Renal cortical epithelial cell (primary cell): Measurements from ENCODE around the gene XYLT2. TPM values are rescaled to one million over a fixed set of nuclear protein-coding genes. Genes with fewer than 3 reads are reported as not detected.
A peak's percentile ranks its signal among the peaks of the same experiment; 100 is the strongest.

Experiments
- DNase-seq: peaks from one replicate; pipeline ENCODE4 v3.0.0-alpha.2; 2011; ENCODE audit warnings: low read depth
- total RNA-seq: library from RNA; depleted of rRNA; stranded (reverse); fragments of >200 nt; gene quantifications from 2 replicates; pipeline ENCODE4 v1.2.3, GENCODE V29; 2014

Gene XYLT2
- total RNA-seq, 1 donor from 2014 or later, result 42.3 TPM

DNA sequence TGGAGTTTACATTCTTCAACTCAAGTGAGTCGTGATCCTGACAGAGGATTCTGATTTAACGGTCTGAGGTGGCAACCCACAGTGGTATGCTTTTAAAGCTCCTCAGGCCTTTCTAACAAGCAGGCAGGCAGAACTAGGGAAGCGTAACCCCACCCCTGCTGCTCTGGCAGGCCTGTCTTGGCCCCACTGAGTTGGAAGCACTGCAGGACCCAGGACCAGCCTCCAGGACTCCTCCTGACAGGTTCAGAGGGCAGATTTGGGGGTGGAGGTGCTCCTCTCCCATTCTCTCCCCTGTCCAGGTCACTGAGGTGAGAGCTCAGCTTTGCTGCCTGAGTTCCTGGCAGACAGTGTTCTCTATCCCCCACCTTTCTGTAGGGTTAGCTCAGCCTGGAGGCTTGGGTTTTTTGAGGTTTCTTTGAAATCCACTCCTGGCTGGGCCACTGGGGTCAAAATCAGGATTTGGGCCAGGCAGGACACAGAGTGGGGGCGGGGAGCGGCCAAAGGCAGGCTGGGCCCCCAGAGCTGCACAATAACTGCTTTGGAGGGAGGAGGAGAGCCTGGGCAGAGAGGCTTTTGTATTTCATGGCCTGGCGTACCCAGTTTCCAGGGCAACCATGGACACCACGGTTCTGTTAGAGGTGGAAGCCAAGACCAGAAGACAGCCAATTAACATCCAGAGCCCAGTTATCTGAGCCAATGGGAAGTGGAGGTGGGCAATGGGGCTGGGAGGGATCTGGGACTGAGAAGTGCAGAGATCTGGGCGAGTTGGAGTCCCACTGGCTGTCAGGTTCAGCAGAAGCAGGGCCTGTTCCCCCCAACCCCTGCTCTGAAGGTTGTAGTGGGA lies 17.5 kb downstream of the XYLT2 start:
- no peak for DNase-seq

DNA sequence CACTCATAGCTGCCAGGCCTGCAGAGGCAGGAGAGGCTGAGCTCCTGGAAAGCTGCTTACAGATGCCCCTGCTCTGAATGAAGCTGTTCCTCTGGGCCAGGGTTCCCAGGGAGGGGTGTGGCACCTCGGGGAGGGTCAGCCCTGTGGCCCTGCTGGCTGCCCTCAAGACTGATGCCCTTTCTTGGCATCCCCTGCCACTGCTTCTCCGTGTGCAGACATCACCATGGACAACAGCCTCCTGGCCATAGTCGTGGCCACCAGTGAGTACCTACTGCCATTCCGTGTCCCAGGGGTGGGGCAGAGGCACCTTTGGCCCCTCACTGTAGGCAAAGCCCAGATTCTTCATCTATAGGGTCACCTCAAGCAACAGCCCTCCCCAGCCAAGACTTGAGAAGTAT lies 18.1 kb downstream of the XYLT2 start:
- no peak for DNase-seq

DNA sequence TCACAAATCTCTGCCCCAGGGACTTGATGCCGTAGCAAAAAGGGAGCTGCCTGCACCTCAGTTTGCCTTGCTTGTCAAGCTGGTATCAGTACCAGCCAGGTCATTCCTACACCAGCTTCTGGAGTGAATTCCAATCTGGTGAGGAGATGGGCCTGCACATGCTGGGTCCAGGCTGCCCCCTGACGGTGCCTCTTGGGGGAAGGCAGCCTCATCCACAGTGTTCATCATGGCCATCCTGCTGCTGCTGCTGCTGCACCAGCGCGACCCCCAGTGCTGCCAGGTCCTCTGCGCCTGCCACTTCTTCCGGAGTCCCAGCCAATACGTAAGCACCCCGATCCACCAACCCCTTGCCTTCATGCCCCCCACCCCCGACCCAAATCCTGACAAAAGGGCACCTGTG lies 18.8 kb downstream of the XYLT2 start:
- DNase-seq, result no peak

DNA sequence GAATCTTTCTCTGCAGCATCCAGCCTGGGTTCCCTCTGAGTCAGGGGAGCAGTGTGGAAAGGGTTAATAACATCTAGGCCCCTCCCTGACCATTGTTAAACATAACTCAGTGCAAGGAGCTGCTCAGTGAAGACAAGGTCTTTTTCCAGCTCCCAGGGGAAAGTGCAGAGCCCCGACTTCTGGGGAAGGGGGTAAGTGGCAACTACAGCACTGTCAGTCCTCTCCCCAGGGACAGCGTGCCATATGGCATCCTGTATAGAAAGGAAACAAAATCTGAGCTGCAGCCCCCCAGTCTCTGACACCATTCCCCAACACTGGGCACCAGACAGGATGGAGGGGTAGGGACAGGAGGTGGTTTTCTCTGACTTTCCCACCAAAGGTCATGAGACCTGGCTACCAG lies 19.2 kb downstream of the XYLT2 start:
- DNase-seq, result no peak

DNA sequence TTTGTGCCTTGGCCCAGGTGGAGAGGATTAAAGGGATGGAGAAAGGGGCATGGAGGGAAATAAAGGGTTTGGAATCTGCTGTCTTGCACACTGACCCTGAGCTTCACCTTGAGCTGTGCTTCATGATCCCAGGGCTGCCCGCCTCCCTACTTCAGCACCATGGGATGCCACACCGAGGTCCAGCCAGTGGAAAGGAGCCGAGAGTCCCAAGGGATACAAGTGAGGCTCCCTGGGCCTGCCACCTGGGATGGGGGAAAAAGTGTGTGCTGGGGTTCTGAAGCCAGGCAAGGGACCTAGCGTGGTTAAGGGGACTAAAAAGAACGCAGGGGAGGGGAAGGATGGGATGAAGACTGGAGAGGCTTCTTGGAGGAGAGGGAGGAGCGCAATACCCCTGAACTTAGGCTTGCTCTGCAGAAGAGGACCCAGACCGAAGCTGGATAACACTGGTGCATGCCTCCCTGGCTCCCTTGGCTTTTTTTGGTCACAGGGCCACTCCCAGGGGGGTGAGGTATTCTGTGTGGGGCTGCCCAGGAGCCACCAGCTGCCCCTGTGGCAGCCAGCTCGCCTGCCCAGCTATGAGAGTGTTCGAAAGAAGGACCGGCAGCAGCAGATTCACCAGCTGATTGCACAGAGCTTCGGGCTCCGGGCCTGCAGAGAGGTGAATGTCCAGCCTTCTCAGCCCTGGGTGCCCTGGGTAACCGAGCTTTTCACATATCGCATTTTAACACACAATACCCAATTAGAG lies 19.9 kb downstream of the XYLT2 start:
- no peak for DNase-seq

DNA sequence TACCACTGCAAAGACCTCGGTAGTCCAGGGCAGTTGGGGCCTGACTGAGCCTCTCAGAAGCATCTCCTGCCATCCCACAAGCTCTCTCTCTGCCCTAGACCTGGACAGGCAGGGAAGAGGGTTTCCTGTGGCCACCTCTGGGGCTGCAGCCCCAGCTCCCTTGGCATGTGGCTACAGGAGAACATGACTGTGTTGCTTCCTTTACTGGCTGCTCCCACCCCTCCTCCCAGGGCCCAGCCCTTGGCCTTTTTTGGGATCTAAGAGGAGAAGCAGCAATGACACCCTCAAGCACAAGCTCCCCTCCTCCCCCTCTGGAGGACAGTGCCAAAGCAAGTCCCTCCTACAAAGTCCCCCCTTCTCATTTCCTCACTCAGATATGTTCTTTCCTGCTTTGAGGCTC lies 21.5 kb downstream of the XYLT2 start:
- no peak for DNase-seq

DNA sequence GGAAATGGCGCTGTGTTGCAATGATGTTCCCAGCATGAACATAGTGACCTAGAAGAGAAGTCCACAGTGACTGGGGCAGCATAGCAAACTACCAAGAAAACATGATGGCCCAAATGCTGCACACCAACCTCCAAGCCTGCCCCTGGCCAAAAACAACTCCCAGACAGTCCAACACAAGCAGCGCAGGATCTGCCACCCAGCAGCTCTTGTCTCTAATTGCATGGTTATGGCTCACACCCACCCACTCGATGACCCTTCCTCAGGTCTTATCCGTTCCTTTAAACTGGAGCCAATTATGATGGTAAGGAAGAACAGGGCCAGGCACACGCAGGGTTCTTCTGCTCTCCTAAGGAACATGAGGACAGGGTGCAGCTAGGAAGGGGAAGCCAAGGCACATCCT lies 24.1 kb downstream of the XYLT2 start:
- no peak for DNase-seq

DNA sequence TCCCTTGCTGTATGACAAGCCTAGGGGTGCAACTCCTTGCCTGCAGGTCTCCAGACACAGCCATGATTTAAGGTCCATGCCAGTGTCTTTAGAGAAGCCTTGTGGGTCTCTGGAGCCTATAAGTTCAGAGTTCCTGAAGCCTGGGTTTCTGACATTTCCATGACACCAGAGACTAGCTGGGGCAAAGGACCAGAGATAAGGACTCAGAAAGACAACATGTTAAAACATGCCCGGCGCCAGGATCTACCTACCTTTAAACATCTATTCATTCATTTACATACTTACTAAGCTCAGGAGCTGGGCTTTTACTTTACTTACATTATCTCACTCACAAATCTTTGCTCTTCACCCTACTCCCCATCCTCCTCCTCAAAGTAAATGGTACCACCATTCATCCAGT lies 25.6 kb downstream of the XYLT2 start:
- no peak for DNase-seq

DNA sequence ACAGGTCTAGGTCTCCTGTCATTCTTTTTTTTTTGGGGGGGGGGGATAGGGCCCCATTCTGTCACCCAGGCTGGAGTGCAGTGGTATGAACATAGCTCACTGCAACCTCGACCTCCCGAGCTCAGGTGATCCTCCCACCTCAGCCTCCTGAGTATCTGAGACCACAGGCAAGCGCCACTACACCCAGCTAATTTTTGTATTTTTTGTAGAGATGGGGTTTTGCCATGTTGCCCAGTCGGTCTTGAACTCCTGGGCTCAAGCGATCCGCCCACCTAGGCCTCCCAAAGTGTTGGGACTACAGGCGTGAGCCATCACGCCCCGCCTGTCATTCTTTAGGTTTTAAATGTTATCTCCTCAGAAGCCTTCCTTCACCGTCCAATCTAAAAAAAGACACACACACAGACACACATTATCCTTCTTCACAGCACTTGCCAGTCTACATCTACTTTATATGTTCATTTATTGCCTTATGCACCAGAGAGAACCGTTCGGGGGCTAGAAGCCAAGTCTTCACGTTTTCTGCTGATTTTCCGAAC lies 26.4 kb downstream of the XYLT2 start:
- no peak for DNase-seq

DNA sequence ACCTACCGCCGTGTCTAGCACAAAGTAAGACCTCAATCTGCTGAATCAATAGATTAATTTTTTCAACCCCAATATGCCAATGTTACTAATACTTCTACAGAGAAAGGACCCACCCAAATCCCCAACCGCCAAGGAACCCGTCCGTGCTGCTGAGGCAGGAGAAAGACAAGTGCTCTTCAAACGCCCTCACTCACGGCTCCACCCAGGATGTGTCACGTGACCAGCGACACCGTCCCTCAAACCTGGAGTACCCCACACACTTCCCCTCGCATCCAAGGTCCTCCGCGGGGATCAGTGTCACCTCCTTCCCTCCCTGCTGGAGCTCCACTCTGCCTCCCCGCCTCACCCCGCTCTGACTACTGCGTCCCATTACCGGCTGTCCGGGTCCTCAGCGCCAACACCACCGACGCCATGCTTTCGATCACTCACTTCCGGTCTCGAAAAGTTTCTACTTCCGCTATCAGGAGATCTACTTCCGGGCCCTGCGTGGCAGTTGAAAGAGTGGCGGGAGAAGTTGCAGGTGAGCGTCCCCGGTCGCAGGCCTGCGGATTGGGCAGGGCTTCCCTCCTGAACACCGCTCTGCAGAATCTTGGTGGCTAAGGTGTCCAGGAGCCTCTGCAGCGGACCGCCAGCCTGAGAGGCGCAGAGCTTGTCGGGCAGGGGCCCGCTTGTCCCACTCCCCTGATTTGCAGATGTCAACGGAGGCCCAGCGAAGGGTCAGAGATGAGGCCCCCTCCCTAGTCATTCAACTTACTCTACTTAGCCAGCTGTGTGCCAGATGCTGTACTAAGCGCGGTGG lies 27.0 kb downstream of the XYLT2 start, which contains the start of the genes EME1 and MRPL27:
TSS of gene EME1 (plus strand) at position 472 of the 799 bp plus-strand sequence. CDS start 1,980 bp downstream, outside the sequence.
TSS of gene MRPL27 (minus strand) at position 427 of the 799 bp plus-strand sequence. CDS start at position 413, 14 bp downstream.
- peak; percentile 81 for DNase-seq

DNA sequence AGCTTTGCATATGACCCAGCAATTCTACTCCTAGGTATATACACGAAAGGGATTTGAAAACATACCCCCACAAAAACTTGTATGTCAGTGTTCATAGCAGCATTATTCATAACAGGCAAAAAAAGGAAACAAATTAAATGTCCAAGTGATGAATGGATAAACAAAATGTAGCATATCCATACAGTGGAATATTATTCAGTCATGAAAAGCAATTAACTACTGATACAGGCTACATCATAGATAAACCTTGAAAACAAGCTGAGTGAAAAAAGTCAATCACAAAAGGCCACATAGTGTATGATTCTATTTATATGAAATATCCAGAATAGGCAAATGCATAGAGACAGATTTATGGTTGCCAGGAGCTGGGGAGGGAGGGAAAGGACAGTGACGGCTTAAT lies 27.8 kb downstream of the XYLT2 start:
- DNase-seq, result no peak

DNA sequence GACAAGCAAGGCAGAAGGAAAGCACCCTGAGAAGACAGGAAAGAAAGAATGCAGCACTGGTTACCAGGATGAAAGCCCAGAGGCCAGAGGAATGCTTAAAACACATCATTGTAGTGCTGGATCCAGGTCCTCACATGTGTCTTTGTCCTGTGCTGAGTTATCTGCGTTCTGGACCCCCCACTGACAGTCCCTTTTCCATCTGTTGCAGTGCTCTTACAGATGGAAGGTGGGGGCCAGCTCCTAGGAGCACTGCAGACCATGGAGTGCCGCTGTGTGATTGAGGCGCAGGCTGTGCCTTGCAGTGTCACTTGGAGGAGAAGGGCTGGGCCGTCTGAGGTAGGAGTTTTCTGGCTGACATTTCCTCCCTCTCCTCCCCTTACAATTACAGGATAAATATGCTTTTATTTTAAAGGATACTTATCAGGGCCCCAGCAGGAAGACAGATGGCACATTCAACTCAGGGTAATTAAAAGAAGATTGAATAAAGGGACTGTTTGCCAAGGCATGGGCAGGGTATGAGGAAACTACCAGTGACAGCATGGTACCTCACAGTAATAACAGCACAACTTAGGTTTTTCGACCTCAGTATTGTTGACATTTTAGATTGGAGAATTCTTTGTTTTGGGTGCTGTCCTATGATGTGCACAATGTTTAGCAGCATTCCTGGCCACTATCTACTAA lies 30.1 kb downstream of the XYLT2 start:
- no peak for DNase-seq

DNA sequence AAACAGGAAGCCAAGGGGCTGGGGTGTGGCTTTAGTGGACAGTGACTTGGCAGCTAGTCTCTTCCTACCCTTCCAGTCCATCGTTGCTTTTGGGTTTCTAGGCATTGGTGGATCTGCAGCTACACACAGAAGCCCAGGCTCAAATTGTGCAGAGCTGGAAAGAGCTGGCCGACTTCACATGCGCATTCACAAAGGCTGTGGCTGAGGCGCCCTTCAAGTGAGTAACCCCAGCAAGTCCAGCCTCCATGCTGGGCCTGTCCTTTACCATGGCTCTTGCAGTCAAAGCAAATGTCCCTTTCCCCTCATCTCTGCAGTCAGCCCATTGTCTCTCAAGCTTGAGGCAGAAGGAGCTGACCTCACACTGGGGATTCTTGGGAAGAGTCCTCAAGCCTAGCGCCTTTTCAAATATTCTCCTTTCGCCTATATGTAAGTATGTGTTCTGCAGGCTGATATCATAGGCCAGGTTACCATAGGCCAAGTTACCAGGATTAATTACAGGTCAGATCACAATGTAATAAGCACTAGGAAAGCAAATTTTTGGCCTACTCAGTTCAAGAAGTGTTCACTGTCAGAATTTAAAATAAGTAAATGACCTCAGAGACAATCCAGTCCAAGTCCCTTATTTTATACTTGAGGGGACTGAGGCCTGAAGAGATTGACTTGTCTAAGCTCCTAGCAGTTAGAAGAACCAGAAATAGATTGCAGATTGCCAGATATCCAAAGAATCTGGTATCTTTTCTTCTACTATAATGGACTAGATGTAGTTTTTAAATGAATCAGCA lies 33.6 kb downstream of the XYLT2 start:
- no peak for DNase-seq

DNA sequence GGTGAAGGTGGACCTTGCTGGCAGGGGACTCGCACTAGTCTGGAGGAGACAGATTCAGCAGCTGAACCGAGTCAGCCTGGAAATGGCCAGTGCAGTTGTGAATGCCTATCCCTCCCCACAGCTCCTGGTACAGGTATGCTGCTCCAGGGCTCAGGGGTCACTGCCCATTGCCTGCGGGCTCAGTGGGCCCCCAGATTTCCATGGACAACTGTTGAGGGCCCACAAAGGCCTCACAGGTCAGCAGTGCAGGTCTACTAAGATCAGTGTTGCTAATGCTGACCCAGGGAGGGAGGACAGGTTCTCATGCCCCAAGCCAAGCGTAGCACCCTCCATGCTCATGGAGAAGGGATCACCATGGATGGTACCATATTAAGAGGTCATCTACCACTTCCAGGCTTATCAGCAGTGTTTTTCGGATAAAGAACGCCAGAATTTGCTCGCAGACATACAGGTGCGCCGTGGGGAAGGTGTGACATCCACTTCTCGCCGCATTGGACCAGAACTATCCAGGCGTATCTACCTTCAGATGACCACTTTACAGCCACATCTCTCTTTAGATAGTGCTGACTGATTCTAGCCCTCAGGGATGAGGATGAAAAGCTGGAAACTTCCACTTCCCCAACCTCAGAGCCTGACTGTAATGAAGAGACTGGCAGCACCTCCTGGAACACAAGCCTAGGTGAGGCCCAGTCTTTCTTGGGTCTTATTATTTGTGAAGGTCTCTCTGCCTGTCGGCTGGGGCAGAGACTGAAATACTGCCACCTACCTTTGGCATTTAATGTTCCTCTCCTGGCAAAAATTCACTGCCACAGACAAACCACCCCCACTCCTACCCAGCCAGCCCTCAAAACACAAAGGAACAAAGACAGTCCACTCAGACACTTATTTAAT lies 34.7 kb downstream of the XYLT2 start:
- no peak for DNase-seq

DNA sequence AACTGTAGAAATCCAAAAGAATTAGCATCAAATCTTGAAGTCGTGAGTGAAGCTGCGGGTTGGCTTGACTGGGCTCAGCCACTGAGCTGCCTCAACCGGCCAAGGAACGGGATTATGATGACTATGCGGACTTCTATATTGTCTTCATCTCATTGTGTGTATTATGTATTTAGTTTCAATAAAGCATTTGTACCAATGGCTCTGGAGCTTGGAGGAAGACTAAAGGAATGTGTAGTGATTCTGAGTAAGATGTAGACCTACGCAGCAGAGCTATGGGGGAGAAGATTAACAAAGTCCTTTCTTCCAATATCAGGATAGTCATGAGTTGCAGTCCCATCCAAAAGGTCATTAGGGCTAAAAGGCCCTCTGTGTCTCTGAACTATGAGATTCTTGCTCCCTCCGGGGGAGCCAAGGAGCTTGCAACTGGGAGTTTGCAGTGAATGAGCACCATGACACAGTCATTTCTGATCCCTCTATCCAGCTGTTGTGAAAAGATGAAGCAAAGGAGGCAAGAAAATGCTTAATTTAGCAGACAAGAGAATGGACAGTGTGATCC lies 35.4 kb downstream of the XYLT2 start:
- no peak for DNase-seq

DNA sequence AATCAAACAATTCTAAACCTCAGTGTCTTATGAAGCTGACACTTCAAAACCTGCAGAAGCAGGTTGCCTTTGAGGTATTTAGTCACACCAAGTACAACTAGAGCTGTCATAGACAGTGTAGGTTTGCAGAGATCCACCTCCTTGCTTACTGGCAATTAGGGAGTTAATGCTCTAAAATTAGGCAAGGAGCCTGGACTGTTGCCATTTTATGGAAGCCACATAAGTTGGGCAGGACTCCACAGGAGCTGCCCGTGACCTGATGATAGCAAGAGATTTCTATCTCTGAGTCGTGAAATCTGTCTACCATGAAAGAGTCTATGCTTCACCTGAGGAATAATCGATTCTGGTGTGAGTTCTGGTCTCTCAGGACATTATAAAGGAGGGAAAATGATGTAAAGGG lies 36.0 kb downstream of the XYLT2 start:
- no peak for DNase-seq

DNA sequence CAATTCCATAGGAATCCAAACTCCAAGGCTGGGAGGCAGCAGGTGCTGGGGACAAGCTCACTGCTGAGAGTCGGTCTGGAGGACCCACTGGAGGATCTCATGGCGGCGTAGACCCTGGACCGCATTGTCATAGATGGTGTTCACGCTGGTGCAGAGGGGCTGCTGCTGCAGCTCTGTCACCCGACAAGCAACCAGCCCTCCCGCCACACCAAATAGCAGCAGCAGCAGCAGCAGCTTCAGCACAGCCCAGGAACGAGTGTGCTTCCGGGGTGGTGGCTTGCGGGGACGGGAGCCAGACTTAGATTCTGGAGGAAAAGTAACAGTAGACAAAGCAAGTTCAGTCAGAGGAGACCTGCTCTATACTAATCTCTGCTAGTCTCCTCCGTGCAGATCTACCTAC lies 37.0 kb downstream of the XYLT2 start:
- no peak for DNase-seq

DNA sequence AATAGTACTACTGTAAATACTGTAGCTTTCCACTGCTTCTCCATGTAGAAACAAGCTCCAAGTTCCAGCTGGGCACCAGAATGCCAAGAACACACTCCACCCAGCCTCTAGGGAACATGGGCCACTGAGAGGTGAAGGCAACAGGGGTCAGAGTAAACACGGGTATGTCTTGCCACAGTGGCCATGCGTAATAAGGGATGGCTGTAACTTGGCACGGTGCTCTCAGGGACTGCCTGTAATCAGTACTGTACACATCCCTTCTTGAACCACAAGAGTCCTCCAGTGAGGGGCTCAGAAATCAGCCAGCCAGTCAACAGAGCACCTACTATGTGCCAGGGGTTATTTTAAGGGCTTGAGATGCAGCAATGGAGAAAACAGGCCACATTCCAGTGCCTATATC lies 40.6 kb downstream of the XYLT2 start:
- no peak for DNase-seq

DNA sequence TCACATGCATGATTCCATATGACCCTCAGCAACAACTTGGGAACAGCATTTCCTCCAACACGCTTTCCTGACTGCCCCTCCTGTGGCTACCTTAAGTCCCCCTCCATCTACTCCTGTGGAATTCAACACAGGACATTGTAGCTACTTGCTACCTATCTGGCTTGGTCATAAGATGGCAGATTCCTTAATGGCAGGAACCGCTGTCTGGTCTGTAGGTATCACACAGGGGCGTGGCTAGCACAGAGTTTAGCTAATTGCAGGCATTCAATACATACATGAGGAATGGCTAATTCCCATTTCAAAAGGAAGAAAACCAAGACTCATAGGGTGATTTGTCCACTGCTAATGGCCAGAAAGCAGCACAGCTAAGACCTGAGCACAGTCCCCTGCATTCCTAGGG lies 42.8 kb downstream of the XYLT2 start:
- DNase-seq, result no peak
